GM21717 (cell line): ENCODE data around the gene ERC1.

Experiments
- ATAC-seq: cut with Tn5 transposase; IDR thresholded peaks from one replicate; pipeline ENCODE4 v1.9.1; 2021; ENCODE audit warnings: mild to moderate bottlenecking, moderate library complexity; ENCODE audit not compliant: unreplicated experiment

Gene ERC1

DNA sequence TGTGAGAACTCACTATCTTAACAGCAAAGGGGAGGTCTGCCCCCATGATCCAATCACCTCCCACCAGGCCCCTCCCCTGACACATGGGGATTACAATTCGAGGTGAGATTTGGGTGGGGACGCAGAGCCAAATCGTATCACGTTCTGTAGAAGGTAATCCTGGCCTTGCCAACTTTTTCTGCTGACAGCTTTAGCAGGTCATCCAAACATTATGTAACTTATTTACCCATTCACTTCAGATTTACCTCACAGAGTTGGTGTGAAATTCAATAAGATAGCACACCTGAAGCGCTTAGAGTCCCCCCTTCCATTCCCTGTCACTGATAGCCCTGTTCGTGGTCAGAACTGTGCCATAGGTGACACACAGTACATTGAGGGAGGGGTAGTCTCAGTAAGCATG is 384.3 kb downstream of the ERC1 start:
- ATAC-seq, result no peak

DNA sequence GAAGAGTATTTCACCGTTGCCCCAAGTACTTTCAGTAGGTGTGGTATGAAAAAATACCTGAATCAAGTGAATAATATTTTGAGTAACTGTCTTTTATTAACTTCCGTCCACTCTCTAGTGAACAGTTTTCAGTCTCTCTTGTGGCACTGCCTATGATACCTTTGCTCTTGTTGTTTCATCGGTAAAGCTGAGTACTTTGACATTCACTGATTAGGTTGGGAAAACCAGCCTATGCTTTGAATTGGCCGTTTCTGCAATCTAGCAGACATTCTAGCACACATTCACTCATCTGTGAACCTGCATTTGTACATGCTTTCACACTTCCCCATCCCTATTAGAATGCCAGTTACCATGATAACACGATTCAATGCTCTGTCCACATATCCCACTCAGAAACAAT is 386.1 kb downstream of the ERC1 start:
- ATAC-seq, result no peak

DNA sequence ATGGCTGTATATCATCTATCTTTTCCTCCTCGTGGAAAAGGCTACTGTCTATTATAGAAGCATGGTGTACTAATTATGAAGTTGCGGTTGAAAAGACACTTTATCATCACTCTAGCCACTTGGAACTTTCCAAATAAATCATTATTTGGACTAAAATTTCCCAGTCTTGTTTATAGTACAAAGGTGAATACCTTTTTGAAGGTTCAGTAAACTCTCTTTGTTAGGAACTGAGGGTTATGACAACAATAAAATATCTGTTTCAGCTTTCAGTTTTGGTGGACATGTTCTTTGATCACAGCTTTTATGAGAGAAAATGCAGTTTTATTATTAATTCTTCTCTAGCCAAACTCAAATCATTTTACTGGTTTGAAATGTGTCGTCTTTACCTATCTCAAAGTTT is 386.7 kb downstream of the ERC1 start:
- no peak for ATAC-seq

GRCh38 chr12:1380171-1380851 is 389.3 kb downstream of the ERC1 start:
- ATAC-seq, result no peak

DNA sequence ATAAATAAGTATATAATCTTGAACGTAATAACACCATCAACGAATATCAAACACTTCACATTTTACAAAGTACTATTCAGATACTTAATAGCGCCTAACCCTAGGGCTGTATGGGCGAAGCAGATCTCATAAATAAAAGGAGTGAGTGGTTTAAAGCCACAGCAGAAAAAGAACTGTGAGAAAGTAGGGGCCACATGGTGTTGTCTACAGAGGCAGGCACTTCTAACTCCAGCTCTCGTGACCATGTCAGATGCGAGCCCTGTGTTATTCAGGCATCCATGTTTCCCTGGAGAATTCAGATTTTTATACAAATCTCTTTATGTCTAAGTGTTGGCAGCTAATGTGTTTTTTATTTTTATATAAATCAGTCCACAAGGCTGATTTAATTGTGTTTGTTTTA is 391.1 kb downstream of the ERC1 start:
- ATAC-seq, result no peak

- no peak for ATAC-seq
These were observed 391.8 kb downstream of the ERC1 start for GRCh38 chr12:1382826-1383225.

DNA sequence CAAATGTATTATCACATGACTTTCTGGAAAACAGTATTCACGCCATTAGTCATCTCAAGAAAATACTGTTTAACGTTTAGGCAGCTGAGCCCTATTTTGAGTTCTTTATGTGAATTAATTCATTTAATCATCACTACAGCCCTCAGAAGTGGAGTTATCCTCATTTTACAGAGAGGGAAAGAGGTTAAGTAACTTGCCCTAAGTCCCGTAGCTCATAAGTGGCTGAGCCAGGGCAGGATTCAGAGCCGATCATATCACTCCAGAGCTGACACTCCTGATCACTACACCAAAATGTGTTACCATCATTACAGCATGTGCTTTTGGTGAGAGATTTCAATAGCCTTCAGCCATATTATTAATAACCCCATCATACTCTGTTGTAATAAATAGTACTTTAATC is 392.7 kb downstream of the ERC1 start:
- no peak for ATAC-seq

- ATAC-seq, result no peak
These were observed 393.9 kb downstream of the ERC1 start for GRCh38 chr12:1384910-1385309.

GRCh38 chr12:1391722-1392121 is 400.7 kb downstream of the ERC1 start:
- no peak for ATAC-seq

DNA sequence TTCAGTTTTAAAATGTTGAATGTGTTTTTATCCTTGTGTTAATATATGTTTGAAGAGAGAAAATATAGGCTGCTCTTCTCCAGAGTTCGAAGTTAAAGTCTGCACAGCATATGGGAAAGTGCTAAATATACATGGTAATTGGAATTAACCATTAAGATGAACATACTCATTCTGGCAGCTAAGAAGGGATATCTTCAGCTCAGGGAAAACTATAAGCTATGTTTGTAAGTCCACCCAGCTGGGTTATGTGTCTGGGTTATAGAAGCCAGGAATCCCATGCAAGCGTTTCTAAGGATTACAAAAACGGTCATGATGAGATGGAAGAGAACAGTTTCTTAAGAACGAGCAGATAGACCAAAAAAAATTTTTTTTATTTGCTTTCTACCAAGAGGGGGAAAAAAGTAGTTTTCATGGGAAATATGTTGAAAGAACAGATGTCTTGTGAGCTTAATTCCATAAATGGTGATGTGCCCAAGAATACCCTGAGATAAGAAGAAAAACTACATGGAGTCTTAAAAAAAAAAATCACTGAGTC is 404.5 kb downstream of the ERC1 start:
- ATAC-seq, result no peak

- ATAC-seq, result no peak
These were observed 407.6 kb downstream of the ERC1 start for GRCh38 chr12:1398673-1399072.

DNA sequence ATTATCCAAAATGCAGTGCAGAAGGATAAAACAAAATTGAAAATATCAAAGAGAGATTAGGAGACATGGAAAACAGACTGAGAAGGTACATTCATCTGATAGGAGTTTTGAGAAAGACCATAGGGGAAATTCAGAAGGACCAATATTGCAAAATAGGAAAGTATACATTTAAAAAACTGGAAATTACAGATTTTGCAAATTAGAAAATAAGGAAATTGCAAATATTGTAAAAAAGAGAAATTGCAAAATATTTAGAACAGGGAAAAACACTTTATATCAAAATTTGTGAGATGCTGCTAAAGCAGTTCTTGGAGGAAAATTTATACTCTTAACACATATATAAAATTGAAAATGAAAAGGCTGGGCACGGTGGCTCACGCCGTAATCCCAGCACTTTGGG is 410.9 kb downstream of the ERC1 start:
- no peak for ATAC-seq

DNA sequence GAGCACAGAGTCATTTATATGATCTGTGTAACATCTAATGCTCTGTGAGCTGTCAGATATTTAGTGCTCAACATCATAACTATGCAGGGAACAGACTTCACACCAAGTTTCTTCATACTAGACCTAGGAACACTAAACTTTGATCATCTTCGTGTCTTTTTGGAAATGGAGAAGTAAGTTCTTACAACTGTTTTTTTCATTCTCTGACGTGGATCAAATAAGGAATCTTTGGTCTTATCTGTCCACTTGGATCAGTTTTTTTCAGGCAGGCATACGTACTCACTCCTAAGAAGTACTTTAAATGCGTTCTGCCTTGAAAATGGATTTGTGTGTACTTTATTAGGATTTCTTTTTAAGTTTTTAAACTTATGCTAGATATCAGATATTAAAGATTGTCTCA is 412.4 kb downstream of the ERC1 start:
- ATAC-seq, result no peak

GRCh38 chr12:1405619-1406018 is 414.6 kb downstream of the ERC1 start:
- ATAC-seq, result no peak

DNA sequence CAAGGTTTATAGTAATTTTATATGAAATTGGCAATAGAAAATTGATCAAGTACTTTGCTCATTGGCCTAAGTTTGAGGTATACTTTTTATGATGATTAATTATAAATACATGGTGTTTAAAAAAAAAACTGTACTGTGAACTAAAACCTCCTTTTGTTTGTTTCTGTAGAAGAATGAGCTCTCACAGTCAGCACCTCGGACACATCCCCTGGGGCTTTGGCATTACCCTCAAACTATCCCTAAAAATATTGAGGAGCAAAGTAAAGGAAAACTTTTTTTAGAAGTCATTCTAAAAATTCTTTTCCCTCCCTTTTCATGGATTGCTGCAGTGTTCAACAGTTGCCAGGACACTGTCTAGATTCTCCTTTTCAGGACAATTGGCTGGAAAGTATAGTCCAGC is 419.8 kb downstream of the ERC1 start:
- ATAC-seq, result no peak

GRCh38 chr12:1413930-1414329 is 422.9 kb downstream of the ERC1 start:
- ATAC-seq, result no peak

- ATAC-seq, result no peak
These were observed 427.1 kb downstream of the ERC1 start for GRCh38 chr12:1418144-1418543.

GRCh38 chr12:1419849-1420371 is 428.9 kb downstream of the ERC1 start:
- no peak for ATAC-seq

DNA sequence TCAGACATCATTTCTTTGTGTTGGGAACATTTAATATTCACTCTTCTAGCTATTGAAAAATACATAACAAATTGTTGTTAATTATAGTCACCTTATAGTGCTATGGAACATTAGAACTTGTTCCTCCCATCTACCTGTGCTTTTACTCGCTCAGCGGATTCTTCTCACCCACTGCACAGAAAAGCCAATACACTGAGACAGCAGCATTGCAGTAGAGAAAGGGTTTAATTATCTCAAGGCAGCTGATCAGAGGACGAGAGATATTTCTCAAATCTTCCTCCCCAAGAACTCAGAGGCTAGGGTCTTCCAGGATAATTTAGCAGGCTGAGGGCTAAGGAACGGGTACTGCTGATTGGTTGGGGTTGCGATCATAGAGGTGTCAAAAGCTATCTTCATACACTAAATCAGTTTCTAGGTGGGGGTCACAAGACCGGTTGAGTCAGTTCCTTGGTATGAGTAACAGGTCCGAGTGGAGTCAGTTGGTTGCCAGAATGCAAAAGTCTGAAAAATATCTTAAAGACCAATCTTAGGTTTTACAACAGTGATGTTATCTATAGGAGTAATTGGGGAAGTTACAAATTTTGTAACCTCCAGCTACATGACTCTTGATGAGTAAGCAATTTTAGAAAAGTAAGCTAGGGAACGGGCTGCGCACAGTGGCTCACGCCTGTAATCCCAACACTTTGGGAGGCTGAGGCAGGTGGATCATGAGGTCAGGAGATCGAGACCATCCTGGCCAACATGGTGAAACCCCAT is 430.2 kb downstream of the ERC1 start:
- no peak for ATAC-seq

- peak; percentile 86 for ATAC-seq
These were observed 431.7 kb downstream of the ERC1 start for GRCh38 chr12:1422604-1423315.

DNA sequence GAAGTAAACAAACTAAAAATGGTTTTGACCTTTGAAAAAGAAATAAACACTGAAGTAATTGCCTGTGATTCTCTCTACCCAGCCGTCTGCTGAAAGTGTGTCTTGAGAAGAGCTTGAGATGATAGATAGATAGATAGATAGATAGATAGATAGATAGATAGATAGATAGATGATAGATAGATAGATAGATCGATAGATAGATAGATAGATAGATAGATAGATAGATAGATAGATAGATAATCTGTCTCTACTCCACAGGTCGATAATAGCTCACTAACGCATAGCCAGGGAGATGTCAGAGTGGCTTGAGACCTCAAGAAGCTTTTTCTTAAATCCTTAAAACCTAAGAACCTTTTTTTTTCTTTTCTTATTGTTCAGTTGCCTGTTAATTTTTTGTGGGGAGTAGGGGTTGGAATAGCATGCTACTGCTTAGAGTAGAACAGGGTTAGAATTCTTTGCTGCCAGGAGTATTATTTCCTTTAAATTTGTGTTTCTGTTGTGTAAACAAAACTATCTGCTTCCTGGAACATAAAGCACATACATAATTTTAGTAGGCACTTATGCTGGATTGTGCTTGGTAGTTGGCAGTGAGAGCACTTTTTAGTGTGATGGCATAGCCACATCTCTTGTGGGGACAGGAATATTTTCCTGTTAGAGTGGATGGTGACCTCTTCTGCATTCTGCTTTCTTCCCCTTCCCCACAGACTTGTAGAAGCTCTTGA is 433.8 kb downstream of the ERC1 start:
- ATAC-seq, result no peak
